IMR-90 (cell line): ENCODE measurements around the gene OSBPL9. TPM values are rescaled to one million over a fixed set of nuclear protein-coding genes. Genes with fewer than 3 reads are reported as not detected.

Experiments
- ATAC-seq: fragments of 200-7000 bp; cut with Tn5 transposase; 2 replicates; pipeline ENCODE4 v1.9.1; 2020; ENCODE audit warnings: low read depth, mild to moderate bottlenecking, moderate library complexity
- BruUV-seq: library from RNA; stranded (reverse); fragments of 400-500 nt; replicated peaks from 2 replicates; lab custom pipeline; 2021; lab: Mats Ljungman, UMichigan
- CTCF ChIA-PET: fragments of 300-600 bp; formaldehyde crosslinking; extraction: SDS; loops from one replicate; lab custom pipeline; 2021; ENCODE audit warnings: antibody characterized with exemption; lab: Yijun Ruan, JAX
- POLR2A ChIA-PET: fragments of 300-600 bp; sonication (Branson Sonifier 250); formaldehyde crosslinking; loops from one replicate; lab custom pipeline; 2022; ENCODE audit warnings: antibody characterized with exemption; ENCODE audit not compliant: unreplicated experiment; lab: Charles Lee
- DNase-seq: peaks from one replicate; pipeline ENCODE4 v3.0.0; 2013
- H2AFZ ChIP-seq: replicated peaks from 2 replicates; pipeline ENCODE3; 2013; ENCODE audit warnings: low read length, mild to moderate bottlenecking; ENCODE audit not compliant: poor library complexity
- H2AK5ac ChIP-seq: 2 replicates; pipeline ENCODE4 v1.6.1; 2013; ENCODE audit warnings: low read depth, low read length, inconsistent platforms
- H2AK9ac ChIP-seq: replicated peaks from 2 replicates; pipeline ENCODE3; 2013; ENCODE audit warnings: mild to moderate bottlenecking, low read depth, low read length, moderate library complexity; ENCODE audit not compliant: poor library complexity
- H2BK120ac ChIP-seq: 2 replicates; pipeline ENCODE4 v1.6.1; 2013; ENCODE audit warnings: low read depth, low read length, inconsistent platforms
- H2BK15ac ChIP-seq: 3 replicates; pipeline ENCODE4 v1.6.1; 2013; ENCODE audit warnings: low read depth, low read length, inconsistent platforms
- H2BK20ac ChIP-seq: 2 replicates; pipeline ENCODE4 v1.6.1; 2013; ENCODE audit warnings: low read depth, mild to moderate bottlenecking, inconsistent platforms, low read length, moderate library complexity
- H2BK5ac ChIP-seq: 2 replicates; pipeline ENCODE4 v1.6.1; 2013; ENCODE audit warnings: mild to moderate bottlenecking, low read depth, low read length, inconsistent platforms; ENCODE audit not compliant: poor library complexity, severe bottlenecking
- H3K14ac ChIP-seq: replicated peaks from 2 replicates; pipeline ENCODE4 v1.6.1; 2013; ENCODE audit warnings: low read depth, low read length, inconsistent platforms
- H3K18ac ChIP-seq: 2 replicates; pipeline ENCODE4 v1.6.1; 2013; ENCODE audit warnings: low read depth, low read length, control low read depth
- H3K23ac ChIP-seq: 2 replicates; pipeline ENCODE4 v1.6.1; 2013; ENCODE audit warnings: low read depth, low read length, inconsistent platforms
- H3K27ac ChIP-seq: 2 replicates; pipeline ENCODE4 v1.5.1; 2013; ENCODE audit warnings: mild to moderate bottlenecking, control low read depth, low read length; ENCODE audit not compliant: insufficient read depth
- H3K27me3 ChIP-seq: 2 replicates; pipeline ENCODE4 v1.6.1; 2013; ENCODE audit warnings: low read length; ENCODE audit not compliant: control insufficient read depth, insufficient read depth
- H3K36me3 ChIP-seq: 2 replicates; pipeline ENCODE4 v1.6.1; 2013; ENCODE audit warnings: low read length, mixed read lengths; ENCODE audit not compliant: control insufficient read depth, insufficient read depth
- H3K4ac ChIP-seq: 2 replicates; pipeline ENCODE4 v1.6.1; 2013; ENCODE audit warnings: low read depth, low read length, inconsistent platforms
- H3K4me1 ChIP-seq: 2 replicates; pipeline ENCODE4 v1.6.1; 2013; ENCODE audit warnings: low read length, mixed read lengths; ENCODE audit not compliant: control insufficient read depth, insufficient read depth
- H3K4me2 ChIP-seq: 2 replicates; pipeline ENCODE4 v1.6.1; 2013; ENCODE audit warnings: low read depth, mild to moderate bottlenecking, control low read depth, low read length, moderate library complexity
- H3K4me3 ChIP-seq: 2 replicates; pipeline ENCODE4 v1.5.1; 2013; ENCODE audit warnings: low read depth, mild to moderate bottlenecking, control low read depth, low read length, moderate library complexity; ENCODE audit not compliant: insufficient read depth
- H3K56ac ChIP-seq: 2 replicates; pipeline ENCODE4 v1.6.1; 2013; ENCODE audit warnings: low read length, inconsistent platforms; ENCODE audit not compliant: insufficient read depth; ENCODE audit errors: extremely low read depth
- H3K79me1 ChIP-seq, 2 experiments: 2 replicates each; pipeline ENCODE4 v1.6.1; 2013; ENCODE audit warnings: low read length in 2 of 2, inconsistent platforms in 1 of 2, low read depth in 1 of 2
- H3K9ac ChIP-seq: 2 replicates; pipeline ENCODE4 v1.6.1; 2013; ENCODE audit warnings: low read depth, low read length, control low read depth
- H3K9me1 ChIP-seq: 2 replicates; pipeline ENCODE4 v1.6.1; 2013; ENCODE audit warnings: low read length, inconsistent platforms; ENCODE audit not compliant: insufficient read depth
- H3K9me3 ChIP-seq: 2 replicates; pipeline ENCODE4 v1.6.1; 2013; ENCODE audit warnings: low read length; ENCODE audit not compliant: control insufficient read depth, insufficient read depth
- H4K20me1 ChIP-seq: 2 replicates; pipeline ENCODE4 v1.6.1; 2013; ENCODE audit warnings: low read length, inconsistent platforms; ENCODE audit not compliant: insufficient read depth
- H4K5ac ChIP-seq: 2 replicates; pipeline ENCODE4 v1.6.1; 2013; ENCODE audit warnings: mild to moderate bottlenecking, low read depth, low read length, control low read depth
- H4K8ac ChIP-seq, 2 experiments: 2 replicates each; pipeline ENCODE4 v1.6.1; 2013; ENCODE audit warnings: low read depth in 2 of 2, low read length in 2 of 2, control low read depth in 1 of 2, inconsistent platforms in 1 of 2
- H4K91ac ChIP-seq: 2 replicates; pipeline ENCODE4 v1.6.1; 2013; ENCODE audit warnings: low read depth, low read length, inconsistent platforms; ENCODE audit not compliant: insufficient read depth
- BHLHE40 ChIP-seq: fragments of 150-350 bp; IDR thresholded peaks from 2 replicates; pipeline ENCODE4 v1.6.1; 2016; ENCODE audit warnings: mild to moderate bottlenecking, low read depth, low read length
- CEBPB ChIP-seq: IDR thresholded peaks from 2 replicates; pipeline ENCODE4 v1.6.1; 2012; ENCODE audit warnings: low read depth, low read length, improper control_type of control experiment
- CHD1 ChIP-seq: IDR thresholded peaks from 2 replicates; pipeline ENCODE4 v1.6.1; 2012; ENCODE audit warnings: low read depth, low read length, improper control_type of control experiment
- CTCF ChIP-seq: conservative IDR thresholded peaks from 2 replicates; pipeline ENCODE4 v1.5.1; 2012; ENCODE audit warnings: mild to moderate bottlenecking, low read depth, low read length, improper control_type of control experiment
- FOS ChIP-seq: fragments of 150-350 bp; IDR thresholded peaks from 2 replicates; pipeline ENCODE4 v1.6.1; 2016; ENCODE audit warnings: low read depth, low read length
- MAZ ChIP-seq: IDR thresholded peaks from 2 replicates; pipeline ENCODE4 v1.6.1; 2012; ENCODE audit warnings: low read depth, mild to moderate bottlenecking, low read length, improper control_type of control experiment, moderate library complexity, borderline replicate concordance
- MXI1 ChIP-seq: IDR thresholded peaks from 2 replicates; pipeline ENCODE4 v1.6.1; 2012; ENCODE audit warnings: low read depth, mild to moderate bottlenecking, low read length, moderate library complexity, borderline replicate concordance
- POLR2A ChIP-seq: IDR thresholded peaks from 2 replicates; pipeline ENCODE4 v1.6.1; 2012; ENCODE audit warnings: mild to moderate bottlenecking, low read depth, low read length
- RAD21 ChIP-seq: IDR thresholded peaks from 2 replicates; pipeline ENCODE4 v1.6.1; 2012; ENCODE audit warnings: low read length, improper control_type of control experiment
- RCOR1 ChIP-seq: IDR thresholded peaks from 2 replicates; pipeline ENCODE4 v1.6.1; 2012; ENCODE audit warnings: mild to moderate bottlenecking, low read length, improper control_type of control experiment; ENCODE audit not compliant: insufficient replicate concordance
- SMC3 ChIP-seq: fragments of 150-350 bp; IDR thresholded peaks from 2 replicates; pipeline ENCODE4 v1.6.1; 2016; ENCODE audit warnings: low read depth, mild to moderate bottlenecking, antibody characterized with exemption, low read length, moderate library complexity
- WGBS, 2 experiments: methylation state at CpG; one replicate each; pipeline versions ENCODE4 v1.1.5 to v1.1.7; 2013; ENCODE audit warnings: missing lambda C conversion rate in 2 of 2; ENCODE audit not compliant: insufficient read length in 1 of 2; ENCODE audit errors: extremely low coverage in 2 of 2; 5-methylcytosine and 5-hydroxymethylcytosine counted together
- dilution Hi-C: fragments of 300-500 bp; cut with HindIII; formaldehyde crosslinking; loops from one replicate; pipeline ENCODE4 v1.14.3; 2018; ENCODE audit warnings: low sequenced_read_pairs; ENCODE audit not compliant: unreplicated experiment
- in situ Hi-C: fragments of 300-500 bp; cut with MboI; formaldehyde crosslinking; loops from 3 replicates; pipeline ENCODE4 v1.14.3; 2019; ENCODE audit warnings: low sequenced_read_pairs, inconsistent platforms, mixed read lengths
- intact Hi-C: fragments of 100-400 bp; cut with micrococcal nuclease; formaldehyde crosslinking; loops from 2 replicates; pipeline ENCODE4 v1.10.0; 2022
- polyA plus RNA-seq, 3 experiments: library from polyadenylated mRNA; depleted of rRNA; stranded (reverse); fragments of >200 nt; gene quantifications; 2 replicates each; pipeline ENCODE4 v1.2.3, GENCODE V29; 2012; ENCODE audit warnings: low replicate concordance in 1 of 3
- total RNA-seq: library from RNA; depleted of rRNA; stranded (reverse); fragments of >200 nt; gene quantifications from 2 replicates; pipeline ENCODE4 v1.2.3, GENCODE V29; 2012
- TF ChIP-seq, protein P1 (sequence below): fragments of 150-350 bp; IDR thresholded peaks from 2 replicates; pipeline ENCODE4 v1.6.1; 2017; ENCODE audit warnings: mild to moderate bottlenecking, antibody characterized with exemption, low read length, low read depth
- TF ChIP-seq, protein P2 (sequence below): fragments of 150-350 bp; IDR thresholded peaks from 2 replicates; pipeline ENCODE4 v1.6.1; 2016; ENCODE audit warnings: low read depth, mild to moderate bottlenecking, low read length, moderate library complexity, borderline replicate concordance

Gene OSBPL9
- total and polyA plus RNA-seq, 2 of the 4 experiments (the other 2 are of a cell fraction) = 51.4 to 127 TPM

DNA sequence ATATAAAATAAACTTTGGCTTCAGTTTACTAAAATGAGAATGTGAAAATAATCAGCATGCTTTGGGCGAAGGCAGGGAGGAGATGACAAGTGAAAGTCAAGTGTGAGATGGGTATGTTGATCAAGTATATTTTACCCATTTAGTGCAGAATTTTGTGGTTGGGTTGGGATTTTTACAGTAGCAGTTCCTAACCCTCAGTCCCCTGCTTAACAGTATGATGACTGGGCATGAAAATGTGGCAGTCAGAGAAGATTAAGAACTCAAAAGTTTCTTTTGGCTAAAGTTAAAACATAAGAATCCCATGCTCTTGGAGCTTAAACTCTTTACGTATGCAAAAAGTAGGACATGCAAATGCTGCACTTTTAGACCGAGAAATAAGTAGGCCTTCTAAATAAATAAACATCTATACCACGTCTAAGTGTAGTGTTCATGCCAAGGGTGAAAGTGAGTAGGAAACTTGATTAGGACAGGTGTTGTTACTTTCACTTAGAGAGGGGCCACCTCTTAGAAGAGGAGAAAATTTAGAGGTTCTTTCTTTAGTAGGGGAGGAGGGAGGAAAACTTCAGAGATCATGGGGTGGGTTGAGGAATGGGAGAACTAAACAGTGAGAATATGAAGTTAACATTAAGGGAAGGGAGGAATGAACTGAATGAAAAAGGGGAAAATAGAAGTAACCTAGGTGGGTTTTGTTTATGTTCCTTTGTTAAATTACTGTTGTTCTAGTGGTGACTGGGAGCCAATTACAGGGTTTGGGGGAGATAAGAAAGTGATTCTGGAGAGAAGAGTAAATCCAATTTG is 127.8 kb downstream of the OSBPL9 start:
- no peak overlapping the region for H2BK5ac ChIP-seq
- no peak for ATAC-seq
- H3K4me1 ChIP-seq = no peaks in the 10 kb centered on the region
- no peak overlapping the region for H3K14ac ChIP-seq
- H4K91ac ChIP-seq = no peak overlapping the region
- no peak overlapping the region for H3K4ac ChIP-seq
- H3K27ac ChIP-seq = no peak overlapping the region
- H3K27me3 ChIP-seq = no peaks in the 10 kb centered on the region
- no peak overlapping the region for H4K8ac ChIP-seq
- no peak overlapping the region for H2AFZ ChIP-seq
- TF ChIP-seq SMC3 = no peak
- no peak for TF ChIP-seq MAZ
- TF ChIP-seq CHD1 = no peak
- TF ChIP-seq, protein P1, sequence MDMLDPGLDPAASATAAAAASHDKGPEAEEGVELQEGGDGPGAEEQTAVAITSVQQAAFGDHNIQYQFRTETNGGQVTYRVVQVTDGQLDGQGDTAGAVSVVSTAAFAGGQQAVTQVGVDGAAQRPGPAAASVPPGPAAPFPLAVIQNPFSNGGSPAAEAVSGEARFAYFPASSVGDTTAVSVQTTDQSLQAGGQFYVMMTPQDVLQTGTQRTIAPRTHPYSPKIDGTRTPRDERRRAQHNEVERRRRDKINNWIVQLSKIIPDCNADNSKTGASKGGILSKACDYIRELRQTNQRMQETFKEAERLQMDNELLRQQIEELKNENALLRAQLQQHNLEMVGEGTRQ = no peak
- TF ChIP-seq RCOR1 = no peak
- TF ChIP-seq, protein P2, sequence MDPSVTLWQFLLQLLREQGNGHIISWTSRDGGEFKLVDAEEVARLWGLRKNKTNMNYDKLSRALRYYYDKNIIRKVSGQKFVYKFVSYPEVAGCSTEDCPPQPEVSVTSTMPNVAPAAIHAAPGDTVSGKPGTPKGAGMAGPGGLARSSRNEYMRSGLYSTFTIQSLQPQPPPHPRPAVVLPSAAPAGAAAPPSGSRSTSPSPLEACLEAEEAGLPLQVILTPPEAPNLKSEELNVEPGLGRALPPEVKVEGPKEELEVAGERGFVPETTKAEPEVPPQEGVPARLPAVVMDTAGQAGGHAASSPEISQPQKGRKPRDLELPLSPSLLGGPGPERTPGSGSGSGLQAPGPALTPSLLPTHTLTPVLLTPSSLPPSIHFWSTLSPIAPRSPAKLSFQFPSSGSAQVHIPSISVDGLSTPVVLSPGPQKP = no peak
- no peak for TF ChIP-seq BHLHE40
- no peak for TF ChIP-seq FOS
- TF ChIP-seq CEBPB = no peak
- no peak for TF ChIP-seq CTCF
- TF ChIP-seq POLR2A = no peak
- TF ChIP-seq RAD21 = no peak
- TF ChIP-seq MXI1 = no peak
- H3K36me3 ChIP-seq = peaks cover 3% of the 10 kb centered on the region; the same call in 1 of the 2 replicates
- peaks cover 8 to 18% of the 10 kb centered on the region in 2 experiments for H3K79me1 ChIP-seq
- H4K5ac ChIP-seq = no peak overlapping the region
- in situ Hi-C loops = no loop called here
- H3K4me3 ChIP-seq = no peak overlapping the region
- CTCF ChIA-PET = interaction anchor here (0.8 kb wide), 1 partner anchor 10 kb away, joined by 3 read pairs; no protein-coding TSS in a partner anchor
- WGBS, 2 experiments = 100% methylated on average over 1 of the region's 4 CpGs; no CpG with 5 or more reads in 1 of the 2 experiments
- intact Hi-C loops = no loop called here
- no peaks in the 10 kb centered on the region for H4K20me1 ChIP-seq
- no peak overlapping the region for H2AK9ac ChIP-seq
- dilution Hi-C loops = no loop called here
- no peak overlapping the region for H3K9ac ChIP-seq
- H2BK20ac ChIP-seq = no peak overlapping the region
- H3K9me1 ChIP-seq = no peaks in the 10 kb centered on the region
- no peak overlapping the region for H3K4me2 ChIP-seq
- BruUV-seq = no TSS peak
- H3K23ac ChIP-seq = no peak overlapping the region
- H2AK5ac ChIP-seq = no peak overlapping the region
- POLR2A ChIA-PET = no interaction called here
- H2BK15ac ChIP-seq = no peak overlapping the region
- no peak overlapping the region for H3K18ac ChIP-seq
- DNase-seq = no peak
- no peak overlapping the region for H2BK120ac ChIP-seq
- no peaks in the 10 kb centered on the region for H3K9me3 ChIP-seq
- no peak overlapping the region for H3K56ac ChIP-seq
